ENCODE data around the gene PHF21B. TPM values are rescaled to one million over a fixed set of nuclear protein-coding genes. Genes with fewer than 3 reads are reported as not detected.
A peak's percentile ranks its signal among the peaks of the same experiment; 100 is the strongest.
"Not testable (repeated sequence)": the region's sequence is repeated elsewhere in the genome, so short reads cannot be mapped to it uniquely, and the experiment has no call there.

Gene PHF21B
- total RNA-seq, 1 donor from 2014 or later, result 8.6 TPM

DNA sequence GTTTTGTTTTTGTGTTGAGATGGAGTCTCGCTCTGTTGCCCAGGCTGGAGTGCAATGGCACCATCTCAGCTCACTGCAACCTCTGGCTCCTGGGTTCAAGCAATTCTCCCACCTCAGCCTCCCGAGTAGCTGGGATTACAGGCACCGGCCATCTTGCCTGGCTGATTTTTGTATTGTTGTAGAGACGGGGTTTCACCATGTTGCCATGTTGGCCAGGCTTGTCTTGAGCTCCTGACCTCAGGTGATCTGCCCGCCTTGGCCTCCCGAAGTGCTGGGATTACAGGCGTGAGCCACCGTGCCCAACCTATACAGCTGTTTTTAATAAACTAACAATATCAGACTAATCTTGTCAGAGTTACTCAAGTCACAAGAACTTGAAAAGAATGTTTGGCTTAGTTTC is 155.2 kb downstream of the PHF21B start:
- not testable (repeated sequence) for DNase-seq (ENCODE audit: low spot score in 2 of 2); FAIRE-seq

DNA sequence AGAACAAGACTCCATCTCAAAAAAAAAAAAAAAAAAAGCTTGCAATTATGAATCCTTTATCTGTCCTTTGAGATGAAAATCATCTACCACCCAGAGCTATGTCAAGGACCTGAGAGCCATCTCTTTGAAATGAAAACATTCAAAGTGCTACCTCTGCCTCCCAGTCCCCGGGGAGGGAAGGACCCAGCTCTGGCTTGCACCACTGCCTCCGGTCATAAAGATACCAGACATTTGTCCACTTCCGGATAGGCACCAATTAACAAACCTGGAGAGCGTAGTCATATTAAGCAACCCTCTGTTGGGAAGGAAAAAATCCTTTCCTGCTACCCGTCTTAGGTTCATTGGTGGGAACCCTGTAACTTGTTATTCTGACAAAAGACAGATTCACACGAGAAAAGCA is 158.9 kb downstream of the PHF21B start:
- FAIRE-seq (no peak), DNase-seq (ENCODE audit: low spot score in 2 of 2) (no peak)

DNA sequence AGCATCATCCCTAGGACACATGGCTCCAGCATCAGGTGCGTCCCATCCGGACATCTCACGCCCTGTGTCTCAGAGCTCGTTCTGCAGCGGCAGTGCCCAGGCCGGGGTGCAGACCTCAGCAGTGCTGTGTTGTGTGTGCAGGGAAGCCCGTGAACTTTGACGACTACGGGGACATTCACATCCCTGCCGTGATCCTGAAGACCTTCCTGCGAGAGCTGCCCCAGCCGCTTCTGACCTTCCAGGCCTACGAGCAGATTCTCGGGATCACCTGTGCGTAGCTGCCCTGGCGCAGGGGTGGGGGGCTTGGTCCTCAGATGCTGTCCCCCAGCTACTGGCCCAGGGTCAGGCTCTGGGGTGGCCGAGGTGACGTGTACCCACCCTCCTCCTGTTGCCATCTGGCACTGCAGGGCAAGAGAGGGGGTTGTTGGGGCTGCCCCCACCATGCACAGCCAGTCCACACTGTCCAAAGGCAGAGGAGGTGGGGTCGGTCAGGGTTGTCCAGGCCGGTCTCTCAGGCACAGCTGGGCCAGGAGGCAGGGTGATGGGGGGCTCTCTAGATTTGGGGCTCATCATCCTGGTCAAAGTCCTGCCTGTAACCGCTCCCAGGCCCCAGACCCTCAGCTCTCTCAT is 160.9 kb downstream of the PHF21B start:
- no peak for FAIRE-seq
- no peak for DNase-seq (ENCODE audit: low spot score in 2 of 2)

- FAIRE-seq, result no peak
- DNase-seq (ENCODE audit: low spot score in 2 of 2), result no peak
Observed at GRCh38 chr22:44848296-44848741, 161.5 kb downstream of the PHF21B start.

DNA sequence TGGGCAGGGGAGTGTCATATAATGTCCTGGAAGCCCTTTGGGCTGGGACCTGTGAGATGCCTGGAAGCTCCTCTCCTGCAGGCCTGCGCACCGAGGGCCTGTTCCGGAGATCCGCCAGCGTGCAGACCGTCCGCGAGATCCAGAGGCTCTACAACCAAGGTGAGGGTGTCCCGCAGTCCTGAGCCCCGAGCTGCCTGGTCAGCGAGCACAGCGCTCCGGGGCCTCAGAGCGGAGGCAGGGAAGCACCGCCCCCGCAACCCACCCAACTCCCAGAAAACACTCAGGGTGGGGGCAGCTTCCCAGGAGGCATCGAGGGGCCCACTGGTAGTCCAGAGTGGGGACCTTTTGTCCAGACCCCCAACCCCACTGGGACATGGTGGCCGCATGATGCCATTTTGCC is 161.9 kb downstream of the PHF21B start:
- no peak for FAIRE-seq
- no peak for DNase-seq (ENCODE audit: low spot score in 2 of 2)

GRCh38 chr22:44847380-44847779 is 162.4 kb downstream of the PHF21B start:
- no peak for FAIRE-seq

GRCh38 chr22:44846726-44847275 is 163.0 kb downstream of the PHF21B start:
- FAIRE-seq, result no peak
- no peak for DNase-seq (ENCODE audit: low spot score in 2 of 2)

More at GRCh38 chr22:44847380-44847779, 162.4 kb downstream of the PHF21B start:
- no peak for DNase-seq (ENCODE audit: low spot score in 2 of 2)

GRCh38 chr22:44845796-44846720 is 163.7 kb downstream of the PHF21B start:
- FAIRE-seq (no peak), DNase-seq (ENCODE audit: low spot score in 2 of 2) (no peak)

- no peak for FAIRE-seq
- DNase-seq (ENCODE audit: low spot score in 2 of 2), result no peak
Observed at GRCh38 chr22:44845191-44845590, 164.6 kb downstream of the PHF21B start.

GRCh38 chr22:44842417-44842816 is 167.4 kb downstream of the PHF21B start:
- no peak for DNase-seq (ENCODE audit: low spot score in 2 of 2)
- no peak for FAIRE-seq

GRCh38 chr22:44840611-44841322 is 169.0 kb downstream of the PHF21B start:
- FAIRE-seq, result no peak

GRCh38 chr22:44839721-44840120 is 170.1 kb downstream of the PHF21B start:
- DNase-seq (ENCODE audit: low spot score in 2 of 2) (no peak), FAIRE-seq (no peak)

More at GRCh38 chr22:44840611-44841322, 169.0 kb downstream of the PHF21B start:
- no peak for DNase-seq (ENCODE audit: low spot score in 2 of 2)

GRCh38 chr22:44839061-44839460 is 170.7 kb downstream of the PHF21B start:
- no peak for DNase-seq (ENCODE audit: low spot score in 2 of 2)
- FAIRE-seq, result no peak

DNA sequence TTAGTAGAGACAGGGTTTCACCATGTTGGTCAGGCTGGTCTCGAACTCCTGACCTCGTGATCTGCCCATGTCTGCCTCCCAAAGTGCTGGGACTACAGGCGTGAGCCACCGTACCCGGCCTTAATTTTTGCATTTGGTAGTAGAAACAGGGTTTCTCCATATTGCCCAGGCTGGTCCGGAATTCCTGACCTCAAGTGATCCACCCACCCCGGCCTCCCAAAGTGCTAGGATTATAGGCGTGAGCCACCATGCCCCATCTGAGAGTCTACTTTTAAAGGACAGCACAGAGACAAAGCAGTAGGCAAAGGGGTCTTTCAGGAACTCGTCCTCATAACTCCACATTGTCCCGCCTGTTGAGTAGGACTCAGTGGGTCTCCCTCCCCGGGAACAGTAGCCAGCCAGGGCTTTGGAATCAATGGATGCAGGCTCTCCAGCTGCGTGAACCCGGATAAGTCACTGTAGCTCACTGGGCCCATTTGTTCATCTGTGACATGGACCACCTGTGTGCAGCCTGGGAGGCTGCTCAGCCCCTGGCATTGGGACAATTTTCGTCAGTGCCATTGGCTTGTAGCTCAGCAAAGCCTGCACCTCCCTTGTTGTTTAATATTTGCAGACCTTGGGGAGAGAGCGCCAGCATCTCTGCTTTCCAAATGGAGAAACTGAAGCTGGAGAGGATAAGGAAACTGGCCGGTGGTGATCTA is 171.3 kb downstream of the PHF21B start:
- DNase-seq (ENCODE audit: low spot score in 2 of 2) (no peak), FAIRE-seq (no peak)

DNA sequence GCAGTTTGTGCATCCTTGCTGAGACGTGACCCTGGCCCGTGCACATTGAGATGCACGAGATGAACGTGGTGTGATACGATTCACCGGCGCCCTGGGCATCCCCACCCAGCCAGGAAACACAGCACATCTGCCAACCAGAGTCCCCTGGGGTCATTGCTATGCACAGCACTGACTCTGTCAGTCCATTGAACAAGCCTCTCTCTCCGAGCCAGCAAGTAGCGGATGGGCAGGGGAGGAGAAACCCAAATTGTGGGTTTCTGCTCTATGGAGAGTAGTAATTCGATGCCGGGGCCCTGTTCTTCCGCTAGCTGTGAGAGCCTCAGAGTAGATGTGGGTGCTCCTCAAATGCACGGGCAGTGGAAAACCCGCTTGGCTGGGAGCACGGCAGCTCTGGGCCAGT is 172.3 kb downstream of the PHF21B start:
- no peak for FAIRE-seq
- DNase-seq (ENCODE audit: low spot score in 2 of 2), result no peak

DNA sequence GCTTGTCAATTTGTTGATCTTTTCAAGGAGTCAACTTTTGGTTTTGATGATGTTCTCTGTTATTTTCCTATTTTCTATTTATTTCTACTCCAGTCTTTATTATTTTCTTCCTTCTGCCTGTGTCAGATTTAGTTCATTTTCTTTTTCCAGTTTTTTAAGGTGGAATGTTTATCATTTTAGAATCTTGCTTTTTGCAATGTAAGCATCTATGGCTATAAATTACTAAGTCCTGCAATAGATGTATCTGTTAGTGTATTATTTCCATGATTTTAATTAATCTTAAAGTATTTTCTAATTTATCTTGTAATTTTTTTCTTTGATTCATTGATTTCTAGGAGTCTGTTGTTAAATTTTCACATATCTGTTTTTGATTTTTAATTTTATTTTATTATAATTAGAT is 175.7 kb downstream of the PHF21B start:
- peak; percentile 15 for FAIRE-seq
- DNase-seq (ENCODE audit: low spot score in 2 of 2), result no peak

GRCh38 chr22:44831885-44832284 is 177.9 kb downstream of the PHF21B start:
- no peak for DNase-seq (ENCODE audit: low spot score in 2 of 2)
- peak; percentile 17 for FAIRE-seq

Data from frontal cortex (tissue), 4 donors.